Stimulated activated CD8-positive, alpha-beta memory T cell treated with anti-CD3 and anti-CD28 coated beads, Interleukin-15, amount 100 ng/mL, for 1 hour (primary cell): ENCODE results near the gene FETUB.
"Not testable (repeated sequence)": the region's sequence is repeated elsewhere in the genome, so short reads cannot be mapped to it uniquely, and the experiment has no call there.

Experiments used
- DNase-seq: peaks from one replicate; pipeline ENCODE4 v3.0.0-alpha.2; 2020; ENCODE audit warnings: low read depth

Gene FETUB

GRCh38 chr3:186613637-186614265 lies 26.4 kb upstream of the FETUB start:
- no peak for DNase-seq

GRCh38 chr3:186614266-186614596 lies 26.0 kb upstream of the FETUB start:
- DNase-seq: no peak

GRCh38 chr3:186614597-186615483 lies 25.4 kb upstream of the FETUB start:
- DNase-seq: peak; percentile 66

GRCh38 chr3:186616299-186616617 lies 23.9 kb upstream of the FETUB start:
- no peak for DNase-seq

- peak; percentile 62 for DNase-seq
These were observed 22.9 kb upstream of the FETUB start for GRCh38 chr3:186617036-186617946.

- no peak for DNase-seq
These were observed 21.8 kb upstream of the FETUB start for GRCh38 chr3:186618318-186618938.

- no peak for DNase-seq
These were observed 20.4 kb upstream of the FETUB start for GRCh38 chr3:186619787-186620212.

GRCh38 chr3:186620213-186621092 lies 19.7 kb upstream of the FETUB start:
- no peak for DNase-seq

- DNase-seq: no peak
These were observed 18.1 kb upstream of the FETUB start for GRCh38 chr3:186621894-186622650.

- DNase-seq: no peak
These were observed 17.4 kb upstream of the FETUB start for GRCh38 chr3:186622651-186623310.

- DNase-seq: no peak
These were observed 15.6 kb upstream of the FETUB start for GRCh38 chr3:186624598-186624997.

- no peak for DNase-seq
These were observed 14.6 kb upstream of the FETUB start for GRCh38 chr3:186625600-186626042.

- no peak for DNase-seq
These were observed 13.8 kb upstream of the FETUB start for GRCh38 chr3:186626254-186626847.

GRCh38 chr3:186627852-186628414 lies 12.3 kb upstream of the FETUB start:
- DNase-seq: no peak

GRCh38 chr3:186628756-186629155 lies 11.4 kb upstream of the FETUB start:
- no peak for DNase-seq

- no peak for DNase-seq
These were observed 9.1 kb upstream of the FETUB start for GRCh38 chr3:186630950-186631641.

- no peak for DNase-seq
These were observed 6.7 kb upstream of the FETUB start for GRCh38 chr3:186633481-186633880.

- not testable (repeated sequence) for DNase-seq
These were observed 6.0 kb upstream of the FETUB start for GRCh38 chr3:186634207-186634606.
